HepG2 (cell line): ENCODE data around the gene SMYD5. TPM values are rescaled to one million over a fixed set of nuclear protein-coding genes. Genes with fewer than 3 reads are reported as not detected.
A peak's percentile ranks its signal among the peaks of the same experiment; 100 is the strongest.

Experiments used
- ASH2L ChIP-seq: fragments of 300-600, 200-600 bp; sonication (generic); IDR thresholded peaks from 2 replicates; pipeline ENCODE4 v1.7.0; 2017; ENCODE audit warnings: low read depth, mild to moderate bottlenecking, moderate library complexity, mixed read lengths, low read length; ENCODE audit not compliant: insufficient read length
- BRCA1 ChIP-seq: sonication (generic); formaldehyde crosslinking; IDR thresholded peaks from 2 replicates; pipeline ENCODE4 v1.4.0; 2020; ENCODE audit warnings: missing genetic modification reagents
- EP300 ChIP-seq, 3 experiments: sonication (generic) in 1 of 3; formaldehyde crosslinking in 1 of 3; IDR thresholded peaks; 2 replicates each; pipeline versions ENCODE4 v1.5.1 to v1.6.1; 2011 to 2020; ENCODE audit warnings: low read depth in 2 of 3, low read length in 2 of 3, borderline replicate concordance in 1 of 3, improper control_type of control experiment in 1 of 3, mild to moderate bottlenecking in 1 of 3, missing genetic modification reagents in 1 of 3, moderate library complexity in 1 of 3
- HNF4G ChIP-seq, 2 experiments: sonication (generic) in 1 of 2; formaldehyde crosslinking in 1 of 2; IDR thresholded peaks; 2 replicates each; pipeline versions ENCODE4 v1.4.0 to v1.6.1; 2011 to 2020; ENCODE audit warnings: borderline replicate concordance in 2 of 2, low read depth in 2 of 2, mild to moderate bottlenecking in 2 of 2, low read length in 1 of 2, missing genetic modification reagents in 1 of 2, moderate library complexity in 1 of 2
- NFYB ChIP-seq: sonication (generic); formaldehyde crosslinking; IDR thresholded peaks from 2 replicates; pipeline ENCODE4 v1.4.0; 2020; ENCODE audit warnings: missing genetic modification reagents
- RCOR2 ChIP-seq: IDR thresholded peaks from 2 replicates; pipeline ENCODE4 v1.6.1; 2016; ENCODE audit warnings: missing biosample characterization, missing genetic modification reagents
- ZFY ChIP-seq: sonication (generic); formaldehyde crosslinking; IDR thresholded peaks from 2 replicates; pipeline ENCODE4 v1.4.0; 2020; ENCODE audit warnings: missing genetic modification reagents
- ZKSCAN1 ChIP-seq: fragments of 150-350 bp; IDR thresholded peaks from 2 replicates; pipeline ENCODE4 v1.6.1; 2014; ENCODE audit warnings: low read length
- ZNF282 ChIP-seq: fragments of 450-650 bp; IDR thresholded peaks from 2 replicates; pipeline ENCODE4 v1.6.1; 2018; ENCODE audit not compliant: partially characterized antibody
- ZNF530 ChIP-seq: sonication (generic); formaldehyde crosslinking; IDR thresholded peaks from 2 replicates; pipeline ENCODE4 v1.5.0; 2020; ENCODE audit warnings: low read depth, mild to moderate bottlenecking, missing genetic modification reagents
- ZNF546 ChIP-seq: sonication (generic); formaldehyde crosslinking; conservative IDR thresholded peaks from 2 replicates; pipeline ENCODE4 v1.8.1; 2023; ENCODE audit warnings: mild to moderate bottlenecking, missing genetic modification reagents
- ZNF749 ChIP-seq: sonication (generic); formaldehyde crosslinking; IDR thresholded peaks from 2 replicates; pipeline ENCODE4 v1.8.0; 2022; ENCODE audit warnings: mild to moderate bottlenecking, missing genetic modification reagents, moderate library complexity, borderline replicate concordance
- ZSCAN22 ChIP-seq: sonication (generic); formaldehyde crosslinking; IDR thresholded peaks from 2 replicates; pipeline ENCODE4 v1.4.0; 2020; ENCODE audit warnings: mild to moderate bottlenecking, missing genetic modification reagents
- polyA plus RNA-seq, 8 experiments: library from polyadenylated mRNA; depleted of rRNA in 3 of 8; stranded (reverse) in 7 of 8; unstranded in 1 of 8; fragments of >200 nt; fragmentation: Illumina TruSeq in 4 of 8; extraction: Trizol in 4 of 8; gene quantifications; 2 replicates each; pipeline versions ENCODE4 v1.2.1 to v1.2.3, GENCODE V29; 2011 to 2016; ENCODE audit warnings: low read depth in 4 of 8, missing spikeins in 1 of 8, mixed read lengths in 1 of 8; ENCODE audit not compliant: insufficient read depth in 1 of 8
- total RNA-seq, 5 experiments: library from RNA; depleted of rRNA; stranded (reverse); fragments of >200 nt; fragmentation: Illumina TruSeq; extraction: Trizol; gene quantifications; 2 replicates each; pipeline ENCODE4 v1.2.3, GENCODE V29; 2016; ENCODE audit warnings: low read depth in 1 of 5
- TF ChIP-seq, protein P1 (sequence below), 2 experiments: sonication (generic) in 1 of 2; formaldehyde crosslinking in 1 of 2; IDR thresholded peaks; 2 replicates each; pipeline versions ENCODE4 v1.4.0 to v1.6.1; 2018 to 2020; ENCODE audit warnings: missing genetic modification reagents in 2 of 2, borderline replicate concordance in 1 of 2, low read depth in 1 of 2, mild to moderate bottlenecking in 1 of 2, missing biosample characterization in 1 of 2
- TF ChIP-seq, protein P2 (sequence below): sonication (generic); formaldehyde crosslinking; conservative IDR thresholded peaks from 2 replicates; pipeline ENCODE4 v1.4.0; 2020; ENCODE audit warnings: missing genetic modification reagents
- TF ChIP-seq, protein P3 (sequence below): sonication (generic); formaldehyde crosslinking; IDR thresholded peaks from 2 replicates; pipeline ENCODE4 v1.4.0; 2020; ENCODE audit warnings: missing genetic modification reagents
- TF ChIP-seq, protein P4 (sequence below): sonication (generic); formaldehyde crosslinking; IDR thresholded peaks from 2 replicates; pipeline ENCODE4 v1.4.0; 2020; ENCODE audit warnings: mild to moderate bottlenecking, missing genetic modification reagents, borderline replicate concordance

SMYD5 gene
- total and polyA plus RNA-seq, 2 of the 13 experiments (the other 11 are each of a cell fraction or from before 2014, with no cell fraction given) = 55.8 to 70.4 TPM

GRCh38 chr2:73260338-73260984, 46.4 kb downstream of the SMYD5 start (continued):
- TF ChIP-seq, protein P1, sequence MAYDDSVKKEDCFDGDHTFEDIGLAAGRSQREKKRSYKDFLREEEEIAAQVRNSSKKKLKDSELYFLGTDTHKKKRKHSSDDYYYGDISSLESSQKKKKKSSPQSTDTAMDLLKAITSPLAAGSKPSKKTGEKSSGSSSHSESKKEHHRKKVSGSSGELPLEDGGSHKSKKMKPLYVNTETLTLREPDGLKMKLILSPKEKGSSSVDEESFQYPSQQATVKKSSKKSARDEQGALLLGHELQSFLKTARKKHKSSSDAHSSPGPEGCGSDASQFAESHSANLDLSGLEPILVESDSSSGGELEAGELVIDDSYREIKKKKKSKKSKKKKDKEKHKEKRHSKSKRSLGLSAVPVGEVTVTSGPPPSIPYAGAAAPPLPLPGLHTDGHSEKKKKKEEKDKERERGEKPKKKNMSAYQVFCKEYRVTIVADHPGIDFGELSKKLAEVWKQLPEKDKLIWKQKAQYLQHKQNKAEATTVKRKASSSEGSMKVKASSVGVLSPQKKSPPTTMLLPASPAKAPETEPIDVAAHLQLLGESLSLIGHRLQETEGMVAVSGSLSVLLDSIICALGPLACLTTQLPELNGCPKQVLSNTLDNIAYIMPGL (CRISPR knock-in tag; IDR thresholded peaks at IDR 0.05; ENCODE audit: borderline replicate concordance in 1 of 2, low read depth in 1 of 2) = peak; percentile 36 to 53; a peak in 1 of 4 replicates
- TF ChIP-seq ZFY (CRISPR knock-in tag) (peak; percentile 45; the same call in 1 of the 2 replicates), ZNF530 (no peak), ZSCAN22 (CRISPR knock-in tag) (no peak), ZNF749 (CRISPR knock-in tag) (no peak), ASH2L (no peak), ZNF546 (CRISPR knock-in tag) (no peak), ZNF282 (no peak), RCOR2 (CRISPR knock-in tag) (no peak), HNF4G (IDR thresholded peaks at IDR 0.05; ENCODE audit: borderline replicate concordance, low read depth, low read length) (no peak), HNF4G (CRISPR knock-in tag; IDR thresholded peaks at IDR 0.05; ENCODE audit: borderline replicate concordance, low read depth) (peak; percentile 59; the same call in 1 of the 2 replicates), ZKSCAN1 (no peak), EP300 (IDR thresholded peaks at IDR 0.05; ENCODE audit: low read depth in 2 of 2, low read length in 2 of 2) (no peak), EP300 (CRISPR knock-in tag; IDR thresholded peaks at IDR 0.05; ENCODE audit: borderline replicate concordance) (no peak), NFYB (CRISPR knock-in tag) (no peak), BRCA1 (CRISPR knock-in tag) (no peak)
- TF ChIP-seq, protein P2, sequence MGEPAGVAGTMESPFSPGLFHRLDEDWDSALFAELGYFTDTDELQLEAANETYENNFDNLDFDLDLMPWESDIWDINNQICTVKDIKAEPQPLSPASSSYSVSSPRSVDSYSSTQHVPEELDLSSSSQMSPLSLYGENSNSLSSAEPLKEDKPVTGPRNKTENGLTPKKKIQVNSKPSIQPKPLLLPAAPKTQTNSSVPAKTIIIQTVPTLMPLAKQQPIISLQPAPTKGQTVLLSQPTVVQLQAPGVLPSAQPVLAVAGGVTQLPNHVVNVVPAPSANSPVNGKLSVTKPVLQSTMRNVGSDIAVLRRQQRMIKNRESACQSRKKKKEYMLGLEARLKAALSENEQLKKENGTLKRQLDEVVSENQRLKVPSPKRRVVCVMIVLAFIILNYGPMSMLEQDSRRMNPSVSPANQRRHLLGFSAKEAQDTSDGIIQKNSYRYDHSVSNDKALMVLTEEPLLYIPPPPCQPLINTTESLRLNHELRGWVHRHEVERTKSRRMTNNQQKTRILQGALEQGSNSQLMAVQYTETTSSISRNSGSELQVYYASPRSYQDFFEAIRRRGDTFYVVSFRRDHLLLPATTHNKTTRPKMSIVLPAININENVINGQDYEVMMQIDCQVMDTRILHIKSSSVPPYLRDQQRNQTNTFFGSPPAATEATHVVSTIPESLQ (CRISPR knock-in tag) = no peak
- TF ChIP-seq, protein P3, sequence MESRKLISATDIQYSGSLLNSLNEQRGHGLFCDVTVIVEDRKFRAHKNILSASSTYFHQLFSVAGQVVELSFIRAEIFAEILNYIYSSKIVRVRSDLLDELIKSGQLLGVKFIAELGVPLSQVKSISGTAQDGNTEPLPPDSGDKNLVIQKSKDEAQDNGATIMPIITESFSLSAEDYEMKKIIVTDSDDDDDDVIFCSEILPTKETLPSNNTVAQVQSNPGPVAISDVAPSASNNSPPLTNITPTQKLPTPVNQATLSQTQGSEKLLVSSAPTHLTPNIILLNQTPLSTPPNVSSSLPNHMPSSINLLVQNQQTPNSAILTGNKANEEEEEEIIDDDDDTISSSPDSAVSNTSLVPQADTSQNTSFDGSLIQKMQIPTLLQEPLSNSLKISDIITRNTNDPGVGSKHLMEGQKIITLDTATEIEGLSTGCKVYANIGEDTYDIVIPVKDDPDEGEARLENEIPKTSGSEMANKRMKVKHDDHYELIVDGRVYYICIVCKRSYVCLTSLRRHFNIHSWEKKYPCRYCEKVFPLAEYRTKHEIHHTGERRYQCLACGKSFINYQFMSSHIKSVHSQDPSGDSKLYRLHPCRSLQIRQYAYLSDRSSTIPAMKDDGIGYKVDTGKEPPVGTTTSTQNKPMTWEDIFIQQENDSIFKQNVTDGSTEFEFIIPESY (CRISPR knock-in tag) = peak; percentile 85
- TF ChIP-seq, protein P4, sequence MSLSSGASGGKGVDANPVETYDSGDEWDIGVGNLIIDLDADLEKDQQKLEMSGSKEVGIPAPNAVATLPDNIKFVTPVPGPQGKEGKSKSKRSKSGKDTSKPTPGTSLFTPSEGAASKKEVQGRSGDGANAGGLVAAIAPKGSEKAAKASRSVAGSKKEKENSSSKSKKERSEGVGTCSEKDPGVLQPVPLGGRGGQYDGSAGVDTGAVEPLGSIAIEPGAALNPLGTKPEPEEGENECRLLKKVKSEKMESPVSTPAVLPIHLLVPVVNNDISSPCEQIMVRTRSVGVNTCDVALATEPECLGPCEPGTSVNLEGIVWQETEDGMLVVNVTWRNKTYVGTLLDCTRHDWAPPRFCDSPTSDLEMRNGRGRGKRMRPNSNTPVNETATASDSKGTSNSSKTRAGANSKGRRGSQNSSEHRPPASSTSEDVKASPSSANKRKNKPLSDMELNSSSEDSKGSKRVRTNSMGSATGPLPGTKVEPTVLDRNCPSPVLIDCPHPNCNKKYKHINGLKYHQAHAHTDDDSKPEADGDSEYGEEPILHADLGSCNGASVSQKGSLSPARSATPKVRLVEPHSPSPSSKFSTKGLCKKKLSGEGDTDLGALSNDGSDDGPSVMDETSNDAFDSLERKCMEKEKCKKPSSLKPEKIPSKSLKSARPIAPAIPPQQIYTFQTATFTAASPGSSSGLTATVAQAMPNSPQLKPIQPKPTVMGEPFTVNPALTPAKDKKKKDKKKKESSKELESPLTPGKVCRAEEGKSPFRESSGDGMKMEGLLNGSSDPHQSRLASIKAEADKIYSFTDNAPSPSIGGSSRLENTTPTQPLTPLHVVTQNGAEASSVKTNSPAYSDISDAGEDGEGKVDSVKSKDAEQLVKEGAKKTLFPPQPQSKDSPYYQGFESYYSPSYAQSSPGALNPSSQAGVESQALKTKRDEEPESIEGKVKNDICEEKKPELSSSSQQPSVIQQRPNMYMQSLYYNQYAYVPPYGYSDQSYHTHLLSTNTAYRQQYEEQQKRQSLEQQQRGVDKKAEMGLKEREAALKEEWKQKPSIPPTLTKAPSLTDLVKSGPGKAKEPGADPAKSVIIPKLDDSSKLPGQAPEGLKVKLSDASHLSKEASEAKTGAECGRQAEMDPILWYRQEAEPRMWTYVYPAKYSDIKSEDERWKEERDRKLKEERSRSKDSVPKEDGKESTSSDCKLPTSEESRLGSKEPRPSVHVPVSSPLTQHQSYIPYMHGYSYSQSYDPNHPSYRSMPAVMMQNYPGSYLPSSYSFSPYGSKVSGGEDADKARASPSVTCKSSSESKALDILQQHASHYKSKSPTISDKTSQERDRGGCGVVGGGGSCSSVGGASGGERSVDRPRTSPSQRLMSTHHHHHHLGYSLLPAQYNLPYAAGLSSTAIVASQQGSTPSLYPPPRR (CRISPR knock-in tag) = no peak
